PC-9 (cell line): Measurements from ENCODE around the gene MRPS27. TPM values are rescaled to one million over a fixed set of nuclear protein-coding genes. Genes with fewer than 3 reads are reported as not detected.

Experiments
- BruUV-seq: library from RNA; stranded (reverse); fragments of 400-500 nt; replicated peaks from 2 replicates; lab custom pipeline; 2021; lab: Mats Ljungman, UMichigan
- CTCF ChIA-PET: fragments of 300-600 bp; sonication (Branson Sonifier 250); formaldehyde crosslinking; loops from one replicate; lab custom pipeline; 2022; ENCODE audit warnings: antibody characterized with exemption; lab: Charles Lee
- POLR2A ChIA-PET: fragments of 300-600 bp; sonication (Branson Sonifier 250); formaldehyde crosslinking; loops from one replicate; lab custom pipeline; 2022; ENCODE audit warnings: antibody characterized with exemption; ENCODE audit not compliant: unreplicated experiment; lab: Charles Lee
- DNase-seq, 2 experiments: peaks; one replicate each; pipeline versions ENCODE4 v3.0.0 to v3.0.0-alpha.2; 2015 to 2022; ENCODE audit warnings: mixed read lengths in 1 of 2
- H2AFZ ChIP-seq: fragments of 200-600 bp; sonication (generic); 2 replicates; pipeline ENCODE4 v1.8.1; 2017; ENCODE audit warnings: antibody characterized with exemption
- H3F3A ChIP-seq: fragments of 200-600 bp; sonication (generic); 2 replicates; pipeline ENCODE4 v1.8.1; 2017; ENCODE audit warnings: antibody characterized with exemption, mild to moderate bottlenecking, low read depth; ENCODE audit not compliant: insufficient read depth
- H3K27ac ChIP-seq: fragments of 200-600 bp; sonication (generic); 2 replicates; pipeline ENCODE4 v1.6.1; 2016; ENCODE audit warnings: mixed run types
- H3K27me3 ChIP-seq: fragments of 200-600 bp; sonication (generic); 2 replicates; pipeline ENCODE4 v1.6.1; 2016; ENCODE audit warnings: low read depth, mixed run types; ENCODE audit not compliant: insufficient read depth
- H3K36me3 ChIP-seq: fragments of 200-600 bp; sonication (generic); 2 replicates; pipeline ENCODE4 v1.6.1; 2016; ENCODE audit warnings: low read depth, mixed run types
- H3K4me1 ChIP-seq: fragments of 200-600 bp; sonication (generic); replicated peaks from 2 replicates; pipeline ENCODE4 v1.6.1; 2016; ENCODE audit warnings: mixed run types; ENCODE audit not compliant: insufficient read depth
- H3K4me2 ChIP-seq: fragments of 200-600 bp; sonication (generic); 2 replicates; pipeline ENCODE4 v1.6.1; 2017; ENCODE audit warnings: mixed run types
- H3K4me3 ChIP-seq: fragments of 200-600 bp; sonication (generic); 2 replicates; pipeline ENCODE4 v1.6.1; 2016; ENCODE audit warnings: mixed run types
- H3K79me2 ChIP-seq: fragments of 200-600 bp; sonication (generic); 2 replicates; pipeline ENCODE4 v1.6.1; 2017; ENCODE audit warnings: low read depth, mixed run types
- H3K9me2 ChIP-seq: fragments of 200-600 bp; sonication (generic); 2 replicates; pipeline ENCODE4 v1.8.1; 2017; ENCODE audit warnings: mild to moderate bottlenecking; ENCODE audit not compliant: insufficient read depth
- H3K9me3 ChIP-seq: fragments of 200-600 bp; sonication (generic); 2 replicates; pipeline ENCODE4 v1.8.1; 2016; ENCODE audit warnings: low read depth; ENCODE audit not compliant: insufficient read depth
- H4K20me1 ChIP-seq: fragments of 200-600 bp; sonication (generic); 2 replicates; pipeline ENCODE4 v1.8.1; 2017; ENCODE audit not compliant: insufficient read depth
- EZH2 ChIP-seq: fragments of 200-600 bp; sonication (generic); IDR thresholded peaks from 2 replicates; pipeline ENCODE4 v1.8.0; 2017; ENCODE audit warnings: antibody characterized with exemption, low read depth
- intact Hi-C: fragments of 100-400 bp; cut with micrococcal nuclease; formaldehyde crosslinking; loops from one replicate; pipeline ENCODE4 v1.10.0; 2022; ENCODE audit not compliant: unreplicated experiment
- total RNA-seq: library from RNA; stranded (reverse); gene quantifications from 2 replicates; pipeline ENCODE4 v1.2.3, GENCODE V29; 2021
- TF ChIP-seq, protein P1 (sequence below): fragments of 200-600 bp; sonication (generic); conservative IDR thresholded peaks from 2 replicates; pipeline ENCODE4 v1.6.1; 2017; ENCODE audit warnings: mixed run types, antibody characterized with exemption, mild to moderate bottlenecking, moderate library complexity

Gene MRPS27
- total RNA-seq, 1 experiment from 2014 or later: 71.0 TPM

DNA sequence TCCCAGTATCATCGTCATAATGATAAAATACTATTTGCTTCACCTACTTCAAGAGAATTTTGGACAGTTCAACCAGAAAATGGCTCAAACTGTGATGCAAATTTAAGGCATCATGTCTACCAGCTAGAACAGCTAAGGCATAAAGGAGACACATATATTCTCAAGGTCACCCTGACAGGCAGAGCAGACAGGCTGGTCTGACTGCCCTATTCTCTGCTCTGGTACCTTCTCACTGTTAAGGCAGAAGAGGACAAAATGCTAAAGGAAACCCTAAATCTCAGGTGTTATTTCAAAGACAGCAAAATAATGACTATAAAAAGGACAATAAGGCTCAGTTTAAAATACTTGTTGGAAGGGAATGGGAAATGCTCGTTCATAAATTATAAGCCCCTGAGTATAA, 87.2 kb downstream of the MRPS27 start:
- H3K4me2 ChIP-seq: peak overlapping the region; percentile 11; the same call in 1 of the 2 replicates
- peaks cover 27% of the 10 kb centered on the region for H3F3A ChIP-seq

DNA sequence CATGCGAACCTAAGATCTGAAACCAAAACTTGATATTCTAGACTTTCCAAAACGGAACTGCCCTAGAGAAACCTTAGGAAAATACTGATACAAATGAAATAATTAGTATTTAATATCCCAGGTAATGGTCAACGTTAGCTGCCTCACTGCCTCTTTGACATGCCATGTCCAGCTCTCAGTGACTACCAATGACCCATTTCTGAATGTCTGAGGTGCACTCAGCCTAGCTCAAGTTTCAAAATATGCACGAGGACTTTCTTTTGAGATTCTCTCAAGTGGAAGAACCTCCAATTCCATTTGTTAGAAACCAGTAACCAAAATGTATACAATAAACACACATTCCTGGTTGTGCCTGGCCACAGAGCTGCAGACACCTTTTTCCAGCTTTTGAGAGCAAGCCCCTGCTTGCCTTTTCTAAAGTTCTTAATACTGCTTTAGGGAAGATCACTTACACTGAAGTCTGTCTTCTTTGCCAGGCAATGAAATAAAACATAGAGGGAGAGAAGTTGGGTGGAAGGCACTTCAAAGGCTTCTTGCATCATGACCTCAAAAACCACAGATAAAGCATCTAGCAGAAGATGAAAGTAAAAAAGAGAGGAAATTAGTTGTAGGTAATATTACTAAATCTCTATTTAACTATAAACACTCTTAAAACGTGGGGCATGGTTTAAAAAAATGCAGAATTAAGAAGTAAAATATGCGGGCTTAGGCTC, 87.9 kb downstream of the MRPS27 start:
- H3K27ac ChIP-seq: peak overlapping the region; percentile 99
- H2AFZ ChIP-seq: no peak overlapping the region
- TF ChIP-seq, protein P1, sequence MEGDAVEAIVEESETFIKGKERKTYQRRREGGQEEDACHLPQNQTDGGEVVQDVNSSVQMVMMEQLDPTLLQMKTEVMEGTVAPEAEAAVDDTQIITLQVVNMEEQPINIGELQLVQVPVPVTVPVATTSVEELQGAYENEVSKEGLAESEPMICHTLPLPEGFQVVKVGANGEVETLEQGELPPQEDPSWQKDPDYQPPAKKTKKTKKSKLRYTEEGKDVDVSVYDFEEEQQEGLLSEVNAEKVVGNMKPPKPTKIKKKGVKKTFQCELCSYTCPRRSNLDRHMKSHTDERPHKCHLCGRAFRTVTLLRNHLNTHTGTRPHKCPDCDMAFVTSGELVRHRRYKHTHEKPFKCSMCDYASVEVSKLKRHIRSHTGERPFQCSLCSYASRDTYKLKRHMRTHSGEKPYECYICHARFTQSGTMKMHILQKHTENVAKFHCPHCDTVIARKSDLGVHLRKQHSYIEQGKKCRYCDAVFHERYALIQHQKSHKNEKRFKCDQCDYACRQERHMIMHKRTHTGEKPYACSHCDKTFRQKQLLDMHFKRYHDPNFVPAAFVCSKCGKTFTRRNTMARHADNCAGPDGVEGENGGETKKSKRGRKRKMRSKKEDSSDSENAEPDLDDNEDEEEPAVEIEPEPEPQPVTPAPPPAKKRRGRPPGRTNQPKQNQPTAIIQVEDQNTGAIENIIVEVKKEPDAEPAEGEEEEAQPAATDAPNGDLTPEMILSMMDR: no peak
- no peak for TF ChIP-seq EZH2
- ChIA-PET CTCF (interaction anchor here (0.6 kb wide), 1 partner anchor 23 kb away, joined by 4 read pairs; no protein-coding TSS in a partner anchor), POLR2A (interaction anchor here (0.7 kb wide), 2 partner anchors 166 to 340 kb away, joined by 3 to 4 read pairs; no protein-coding TSS in a partner anchor)
- no TSS peak for BruUV-seq
- no peak overlapping the region for H3K4me3 ChIP-seq
- no peaks in the 10 kb centered on the region for H4K20me1 ChIP-seq
- peak overlapping the region; percentile 11 for H3K4me2 ChIP-seq
- no peaks in the 10 kb centered on the region for H3K9me2 ChIP-seq
- peaks cover 27% of the 10 kb centered on the region for H3F3A ChIP-seq
- intact Hi-C loops: no loop called here
- no peaks in the 10 kb centered on the region for H3K27me3 ChIP-seq
- H3K9me3 ChIP-seq: no peaks in the 10 kb centered on the region
- peaks cover 52% of the 10 kb centered on the region for H3K4me1 ChIP-seq
- peaks cover 8% of the 10 kb centered on the region; the same call in 1 of the 2 replicates for H3K79me2 ChIP-seq
- peak; percentile 25 to 43 for DNase-seq
- peaks cover 42% of the 10 kb centered on the region; the same call in 1 of the 2 replicates for H3K36me3 ChIP-seq

More for the DNA sequence above, 87.2 kb downstream of the MRPS27 start:
- no peak for TF ChIP-seq EZH2
- TF ChIP-seq, protein P1: no peak
- Histone ChIP-seq H3K27me3 (no peaks in the 10 kb centered on the region), H3K79me2 (peaks cover 8% of the 10 kb centered on the region; the same call in 1 of the 2 replicates), H3K9me2 (no peaks in the 10 kb centered on the region), H3K4me3 (no peak overlapping the region), H3K4me1 (peaks cover 52% of the 10 kb centered on the region), H2AFZ (no peak overlapping the region), H3K9me3 (no peaks in the 10 kb centered on the region), H3K36me3 (peaks cover 47% of the 10 kb centered on the region), H3K27ac (peak overlapping the region; percentile 99), H4K20me1 (no peaks in the 10 kb centered on the region)
- intact Hi-C loops: no loop called here
- no TSS peak for BruUV-seq
- DNase-seq: no peak
- CTCF ChIA-PET: no interaction called here
- POLR2A ChIA-PET: interaction anchor here (0.7 kb wide), 1 partner anchor 341 kb away, joined by 4 read pairs; no protein-coding TSS in a partner anchor

DNA sequence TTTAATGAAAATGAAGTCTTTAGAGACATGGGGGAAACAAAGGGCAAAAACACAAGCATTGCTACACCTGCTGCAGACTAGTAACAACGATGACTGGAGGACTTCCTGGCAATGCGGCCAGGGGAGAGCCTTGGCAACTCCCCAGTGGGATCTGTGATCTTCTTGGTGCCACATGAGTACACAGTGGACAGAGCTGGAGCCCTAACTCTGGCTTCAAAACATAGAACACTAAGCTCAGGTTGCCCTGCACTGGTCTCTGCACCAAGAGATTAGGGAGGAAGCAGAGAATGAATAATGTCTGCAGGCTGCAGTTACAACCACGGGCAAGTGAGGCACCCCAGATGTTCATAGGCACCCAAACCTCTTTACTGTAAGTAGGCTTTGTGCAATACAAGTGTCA, 91.1 kb downstream of the MRPS27 start:
- no peak overlapping the region for H3K27ac ChIP-seq
- CTCF ChIA-PET: interaction anchor here (1.1 kb wide), 1 partner anchor 16 kb away, joined by 3 read pairs; no protein-coding TSS in a partner anchor
- H3K4me2 ChIP-seq: no peak overlapping the region
- no peak for DNase-seq
- H3K4me1 ChIP-seq: peaks cover 26% of the 10 kb centered on the region
- no peaks in the 10 kb centered on the region for H3K9me2 ChIP-seq
- H3K4me3 ChIP-seq: no peak overlapping the region
- TF ChIP-seq, protein P1: no peak
- no peak for TF ChIP-seq EZH2
- intact Hi-C loops: no loop called here
- H3K27me3 ChIP-seq: no peaks in the 10 kb centered on the region
- peaks cover 7% of the 10 kb centered on the region; the same call in 1 of the 2 replicates for H3F3A ChIP-seq
- no peaks in the 10 kb centered on the region for H4K20me1 ChIP-seq
- peaks cover 27% of the 10 kb centered on the region; the same call in 1 of the 2 replicates for H3K36me3 ChIP-seq
- POLR2A ChIA-PET: no interaction called here
- H3K9me3 ChIP-seq: no peaks in the 10 kb centered on the region
- peaks cover 8% of the 10 kb centered on the region; the same call in 1 of the 2 replicates for H3K79me2 ChIP-seq
- no peak overlapping the region for H2AFZ ChIP-seq
- BruUV-seq: no TSS peak
